HG03558 (cell line): ENCODE data around the gene OR1L8.

ENCODE experiments used
- ATAC-seq: cut with Tn5 transposase; IDR thresholded peaks from one replicate; pipeline ENCODE4 v1.9.1; 2021; ENCODE audit warnings: moderate number of reproducible peaks; ENCODE audit not compliant: unreplicated experiment; ENCODE audit errors: extremely low read depth

Gene OR1L8

GRCh38 chr9:122518841-122519240 lies 64.3 kb downstream of the OR1L8 start, which contains the start of gene OR1J4:
TSS of gene OR1J4 (plus strand) at chr9:122519141. CDS start at chr9:122519141, 0 bp downstream.
- no peak for ATAC-seq

- ATAC-seq: no peak
Measured at GRCh38 chr9:122518226-122518625, 65.0 kb downstream of the OR1L8 start.
